ENCODE results near the gene TOX2. TPM values are rescaled to one million over a fixed set of nuclear protein-coding genes. Genes with fewer than 3 reads are reported as not detected.

TOX2 gene
- total RNA-seq, 1 donor = 1.1 TPM

DNA sequence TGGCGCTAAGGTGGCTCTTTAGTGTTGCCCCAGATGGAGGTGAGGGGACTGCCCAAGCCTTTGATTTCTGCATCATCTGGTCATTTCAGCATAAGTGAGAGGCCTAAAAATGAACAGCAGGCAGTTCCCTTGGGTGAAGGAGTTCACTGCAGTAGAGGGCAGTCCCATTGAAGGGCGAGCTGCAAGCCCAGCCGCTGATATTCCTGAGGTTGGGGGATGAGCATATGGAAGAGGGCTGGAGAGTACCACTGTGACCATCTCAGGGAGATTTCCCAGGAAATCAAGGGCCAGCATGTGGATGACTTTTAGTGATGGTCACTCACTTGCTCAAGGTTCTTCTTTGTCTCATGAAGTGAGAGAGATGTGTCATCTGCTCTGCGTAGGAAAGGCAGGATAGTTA, 9.3 kb downstream of the TOX2 start:
- no peak overlapping the region for H3K27ac ChIP-seq (ENCODE audit: low read depth, low read length)
- H3K79me2 ChIP-seq (ENCODE audit: insufficient read depth, low read length) = no peaks in the 10 kb centered on the region
- H2AFZ ChIP-seq (ENCODE audit: low read length) = no peak overlapping the region
- peaks cover 8% of the 10 kb centered on the region for H3K27me3 ChIP-seq (ENCODE audit: insufficient read depth, low read length)
- H3K9me3 ChIP-seq (ENCODE audit: low read depth, low read length) = no peaks in the 10 kb centered on the region
- H4K20me1 ChIP-seq (ENCODE audit: insufficient read depth, low read length) = peaks cover 2% of the 10 kb centered on the region
- H3K4me1 ChIP-seq (ENCODE audit: insufficient read depth, low read length) = peaks cover 4% of the 10 kb centered on the region
- no peak for DNase-seq (ENCODE audit: insufficient read length, low spot score, missing footprints)
- TF ChIP-seq CTCF (IDR thresholded peaks at IDR 0.05; ENCODE audit: extremely low read depth, low read depth, low read length) = no peak
- no peak overlapping the region for H3K4me2 ChIP-seq (ENCODE audit: insufficient read depth, low read length)
- no peak overlapping the region for H3K4me3 ChIP-seq (ENCODE audit: insufficient read depth, low read length)
- no peaks in the 10 kb centered on the region for H3K36me3 ChIP-seq (ENCODE audit: insufficient read depth, low read length)

- H2AFZ ChIP-seq (ENCODE audit: low read length) = no peak overlapping the region
- peaks cover 2% of the 10 kb centered on the region for H4K20me1 ChIP-seq (ENCODE audit: insufficient read depth, low read length)
- H3K4me3 ChIP-seq (ENCODE audit: insufficient read depth, low read length) = no peak overlapping the region
- no peaks in the 10 kb centered on the region for H3K36me3 ChIP-seq (ENCODE audit: insufficient read depth, low read length)
- no peak overlapping the region for H3K4me2 ChIP-seq (ENCODE audit: insufficient read depth, low read length)
- no peaks in the 10 kb centered on the region for H3K9me3 ChIP-seq (ENCODE audit: low read depth, low read length)
- no peak overlapping the region for H3K27ac ChIP-seq (ENCODE audit: low read depth, low read length)
- H3K4me1 ChIP-seq (ENCODE audit: insufficient read depth, low read length) = peaks cover 4% of the 10 kb centered on the region
- no peak for TF ChIP-seq CTCF (IDR thresholded peaks at IDR 0.05; ENCODE audit: extremely low read depth, low read depth, low read length)
- no peaks in the 10 kb centered on the region for H3K79me2 ChIP-seq (ENCODE audit: insufficient read depth, low read length)
- H3K27me3 ChIP-seq (ENCODE audit: insufficient read depth, low read length) = peaks cover 8% of the 10 kb centered on the region
- DNase-seq (ENCODE audit: insufficient read length, low spot score, missing footprints) = no peak
Observed at GRCh38 chr20:43925215-43925614, 10.6 kb downstream of the TOX2 start.

- no peak overlapping the region for H3K27ac ChIP-seq (ENCODE audit: low read depth, low read length)
- peaks cover 2% of the 10 kb centered on the region for H4K20me1 ChIP-seq (ENCODE audit: insufficient read depth, low read length)
- H3K4me1 ChIP-seq (ENCODE audit: insufficient read depth, low read length) = peaks cover 4% of the 10 kb centered on the region
- no peaks in the 10 kb centered on the region for H3K79me2 ChIP-seq (ENCODE audit: insufficient read depth, low read length)
- H3K27me3 ChIP-seq (ENCODE audit: insufficient read depth, low read length) = peaks cover 8% of the 10 kb centered on the region
- no peak overlapping the region for H2AFZ ChIP-seq (ENCODE audit: low read length)
- no peaks in the 10 kb centered on the region for H3K9me3 ChIP-seq (ENCODE audit: low read depth, low read length)
- H3K36me3 ChIP-seq (ENCODE audit: insufficient read depth, low read length) = no peaks in the 10 kb centered on the region
- no peak overlapping the region for H3K4me3 ChIP-seq (ENCODE audit: insufficient read depth, low read length)
- TF ChIP-seq CTCF (IDR thresholded peaks at IDR 0.05; ENCODE audit: extremely low read depth, low read depth, low read length) = no peak
- no peak for DNase-seq (ENCODE audit: insufficient read length, low spot score, missing footprints)
- no peak overlapping the region for H3K4me2 ChIP-seq (ENCODE audit: insufficient read depth, low read length)
Observed at GRCh38 chr20:43925801-43926200, 11.1 kb downstream of the TOX2 start.

DNA sequence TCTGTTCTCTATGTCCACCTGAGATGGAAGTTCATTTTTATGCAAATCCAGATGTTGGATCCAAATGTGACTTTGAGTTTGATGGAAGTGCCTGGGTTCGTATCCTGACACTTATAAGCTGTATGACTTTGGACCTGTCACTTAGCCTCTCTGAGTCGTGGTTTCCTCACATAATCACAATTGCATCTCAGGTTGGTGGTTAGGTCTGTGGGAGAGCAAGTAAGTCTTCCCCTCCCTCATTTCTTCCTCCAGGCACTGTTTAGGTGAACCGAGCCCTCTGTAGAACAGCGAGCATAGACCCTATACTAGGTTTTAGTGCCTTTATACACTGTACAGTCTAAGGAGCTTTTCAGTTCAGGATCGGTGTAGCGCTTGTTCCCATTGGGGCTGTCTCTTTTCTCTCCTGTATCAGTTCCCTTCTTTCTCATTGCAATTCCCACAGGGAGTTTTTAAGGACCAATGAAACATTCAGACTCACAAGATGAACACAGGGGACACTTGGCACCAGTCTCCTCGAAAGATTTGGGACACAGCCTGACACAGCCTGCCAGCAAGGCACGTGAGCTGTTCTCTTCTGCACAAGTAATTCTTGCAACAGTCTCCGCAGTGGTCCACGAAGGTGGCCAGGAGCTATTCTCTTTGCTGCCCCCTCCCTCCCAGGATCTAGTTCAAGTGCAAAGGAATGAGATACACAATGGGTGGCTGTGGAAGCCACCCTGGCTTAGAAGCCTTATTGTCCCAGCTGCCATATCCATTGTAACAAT, 11.8 kb downstream of the TOX2 start:
- Histone ChIP-seq H3K4me2 (ENCODE audit: insufficient read depth, low read length) (no peak overlapping the region), H3K36me3 (ENCODE audit: insufficient read depth, low read length) (no peaks in the 10 kb centered on the region), H3K4me1 (ENCODE audit: insufficient read depth, low read length) (peaks cover 4% of the 10 kb centered on the region), H3K4me3 (ENCODE audit: insufficient read depth, low read length) (no peak overlapping the region), H4K20me1 (ENCODE audit: insufficient read depth, low read length) (no peaks in the 10 kb centered on the region), H2AFZ (ENCODE audit: low read length) (no peak overlapping the region), H3K27ac (ENCODE audit: low read depth, low read length) (no peak overlapping the region), H3K9me3 (ENCODE audit: low read depth, low read length) (no peaks in the 10 kb centered on the region), H3K27me3 (ENCODE audit: insufficient read depth, low read length) (peaks cover 8% of the 10 kb centered on the region), H3K79me2 (ENCODE audit: insufficient read depth, low read length) (no peaks in the 10 kb centered on the region)
- no peak for DNase-seq (ENCODE audit: insufficient read length, low spot score, missing footprints)
- no peak for TF ChIP-seq CTCF (IDR thresholded peaks at IDR 0.05; ENCODE audit: extremely low read depth, low read depth, low read length)
